Parathyroid adenoma (tissue), 2 donors: ENCODE results near the gene PTPRD.

ENCODE experiments used
- H2AFZ ChIP-seq: fragments of 300-600 bp; sonication (generic); one replicate; pipeline ENCODE4 v1.7.0; 2017; ENCODE audit warnings: antibody characterized with exemption, mild to moderate bottlenecking
- H3K27ac ChIP-seq: fragments of 300-600 bp; sonication (generic); one replicate; pipeline ENCODE4 v1.7.0; 2017
- H3K27me3 ChIP-seq: fragments of 300-600 bp; sonication (generic); one replicate; pipeline ENCODE4 v1.7.0; 2017; ENCODE audit warnings: low read length; ENCODE audit not compliant: control insufficient read depth, insufficient read depth
- H3K36me3 ChIP-seq: fragments of 300-600 bp; sonication (generic); one replicate; pipeline ENCODE4 v1.7.0; 2017; ENCODE audit warnings: low read length; ENCODE audit not compliant: control insufficient read depth, insufficient read depth
- H3K4me1 ChIP-seq: fragments of 300-600 bp; sonication (generic); one replicate; pipeline ENCODE4 v1.7.0; 2017; ENCODE audit warnings: control low read depth
- H3K4me2 ChIP-seq: fragments of 300-600 bp; sonication (generic); one replicate; pipeline ENCODE4 v1.7.0; 2017; ENCODE audit warnings: low read length
- H3K4me3 ChIP-seq: fragments of 300-600 bp; sonication (generic); one replicate; pipeline ENCODE4 v1.7.0; 2017; ENCODE audit warnings: low read depth, low read length
- H3K79me2 ChIP-seq: fragments of 300-600 bp; sonication (generic); one replicate; pipeline ENCODE4 v1.7.0; 2017; ENCODE audit warnings: control low read depth
- H3K9ac ChIP-seq: fragments of 300-600 bp; sonication (generic); one replicate; pipeline ENCODE4 v1.7.0; 2017; ENCODE audit warnings: mild to moderate bottlenecking
- H3K9me3 ChIP-seq: fragments of 300-600 bp; sonication (generic); one replicate; pipeline ENCODE4 v1.7.0; 2017; ENCODE audit warnings: low read length; ENCODE audit not compliant: control insufficient read depth
- CTCF ChIP-seq: fragments of 300-600 bp; sonication (generic); IDR thresholded peaks from one replicate; pipeline ENCODE4 v1.7.0; 2017; ENCODE audit warnings: antibody characterized with exemption, mild to moderate bottlenecking
- donor health status: primary hyperparathyroidism.

PTPRD gene

GRCh38 chr9:8392866-8393265 is 2219.9 kb downstream of the PTPRD start:
- Histone ChIP-seq H3K27me3 (no peaks in the 10 kb centered on the region), H3K9ac (no peak overlapping the region), H3K79me2 (no peaks in the 10 kb centered on the region), H3K4me2 (no peak overlapping the region), H2AFZ (no peak overlapping the region), H3K4me1 (no peaks in the 10 kb centered on the region), H3K36me3 (no peaks in the 10 kb centered on the region), H3K4me3 (no peak overlapping the region), H3K27ac (no peak overlapping the region), H3K9me3 (no peaks in the 10 kb centered on the region)
- TF ChIP-seq CTCF, result no peak

GRCh38 chr9:8391566-8391965 is 2221.2 kb downstream of the PTPRD start:
- Histone ChIP-seq H3K27me3 (no peaks in the 10 kb centered on the region), H3K9me3 (no peaks in the 10 kb centered on the region), H3K4me1 (no peaks in the 10 kb centered on the region), H3K4me2 (no peak overlapping the region), H3K79me2 (no peaks in the 10 kb centered on the region), H3K27ac (no peak overlapping the region), H3K36me3 (no peaks in the 10 kb centered on the region), H2AFZ (no peak overlapping the region), H3K4me3 (no peak overlapping the region), H3K9ac (no peak overlapping the region)
- TF ChIP-seq CTCF, result no peak

- Histone ChIP-seq H3K36me3 (no peaks in the 10 kb centered on the region), H3K4me3 (no peak overlapping the region)
These were observed 2221.7 kb downstream of the PTPRD start for GRCh38 chr9:8391132-8391531.

GRCh38 chr9:8390571-8390970 is 2222.2 kb downstream of the PTPRD start:
- no peaks in the 10 kb centered on the region for H3K4me1 ChIP-seq
- no peaks in the 10 kb centered on the region for H3K36me3 ChIP-seq
- no peak overlapping the region for H3K27ac ChIP-seq
- no peak overlapping the region for H2AFZ ChIP-seq
- no peak overlapping the region for H3K9ac ChIP-seq
- no peak for TF ChIP-seq CTCF
- H3K9me3 ChIP-seq, result no peaks in the 10 kb centered on the region
- no peaks in the 10 kb centered on the region for H3K27me3 ChIP-seq
- H3K4me3 ChIP-seq, result no peak overlapping the region
- no peak overlapping the region for H3K4me2 ChIP-seq
- H3K79me2 ChIP-seq, result no peaks in the 10 kb centered on the region

More at GRCh38 chr9:8391132-8391531, 2221.7 kb downstream of the PTPRD start:
- Histone ChIP-seq H3K4me2 (no peak overlapping the region), H3K9ac (no peak overlapping the region), H3K9me3 (no peaks in the 10 kb centered on the region), H3K79me2 (no peaks in the 10 kb centered on the region), H3K4me1 (no peaks in the 10 kb centered on the region), H3K27me3 (no peaks in the 10 kb centered on the region), H3K27ac (no peak overlapping the region), H2AFZ (no peak overlapping the region)
- TF ChIP-seq CTCF, result no peak

GRCh38 chr9:8389531-8389930 is 2223.3 kb downstream of the PTPRD start:
- Histone ChIP-seq H3K27ac (no peak overlapping the region), H3K36me3 (no peaks in the 10 kb centered on the region), H3K9ac (no peak overlapping the region), H3K4me1 (no peaks in the 10 kb centered on the region), H2AFZ (no peak overlapping the region), H3K27me3 (no peaks in the 10 kb centered on the region), H3K79me2 (no peaks in the 10 kb centered on the region), H3K9me3 (no peaks in the 10 kb centered on the region), H3K4me3 (no peak overlapping the region), H3K4me2 (no peak overlapping the region)
- TF ChIP-seq CTCF, result no peak
